SK-N-SH treated with all-trans-retinoic acid at 6 μM for 48 hours (cell line): ENCODE measurements around the gene RAD51B.

Source experiments
- ATAC-seq: fragments of 200-7000 bp; cut with Tn5 transposase; 3 replicates; pipeline ENCODE4 v1.9.1; 2020; ENCODE audit warnings: mild to moderate bottlenecking, moderate library complexity
- ARNTL ChIP-seq: fragments of 450-650 bp; formaldehyde crosslinking; IDR thresholded peaks from 2 replicates; pipeline ENCODE4 v1.5.0; 2020; ENCODE audit warnings: low read depth, mild to moderate bottlenecking, moderate library complexity, borderline replicate concordance
- BACH2 ChIP-seq: fragments of 250-450 bp; sonication (Bioruptor Pico); IDR thresholded peaks from 2 replicates; pipeline ENCODE4 v1.9.0; 2021; ENCODE audit warnings: mild to moderate bottlenecking, borderline replicate concordance
- CSDC2 ChIP-seq: fragments of 250-450 bp; sonication (Bioruptor Pico); IDR thresholded peaks from 2 replicates; pipeline ENCODE4 v1.5.0; 2020; ENCODE audit warnings: mild to moderate bottlenecking, moderate library complexity
- CSRNP3 ChIP-seq: fragments of 250-450 bp; sonication (Bioruptor Pico); IDR thresholded peaks from 2 replicates; pipeline ENCODE4 v1.5.1; 2021; ENCODE audit warnings: mild to moderate bottlenecking, moderate library complexity
- ESRRG ChIP-seq: fragments of 250-450 bp; sonication (Bioruptor Pico); IDR thresholded peaks from 2 replicates; pipeline ENCODE4 v1.6.1; 2021; ENCODE audit warnings: mild to moderate bottlenecking
- ISL1 ChIP-seq: fragments of 250-450 bp; sonication (Bioruptor Pico); IDR thresholded peaks from 2 replicates; pipeline ENCODE4 v2.1.2; 2022; ENCODE audit warnings: mild to moderate bottlenecking, moderate library complexity
- OSR1 ChIP-seq: fragments of 250-450 bp; sonication (Bioruptor Pico); IDR thresholded peaks from 2 replicates; pipeline ENCODE4 v1.8.0; 2022; ENCODE audit warnings: moderate library complexity, mild to moderate bottlenecking, inconsistent platforms
- POU6F1 ChIP-seq: fragments of 250-450 bp; sonication (Bioruptor Pico); IDR thresholded peaks from 2 replicates; pipeline ENCODE4 v1.8.0; 2021; ENCODE audit warnings: low read depth, mild to moderate bottlenecking, moderate library complexity, borderline replicate concordance
- PPARA ChIP-seq: fragments of 250-450 bp; sonication (Bioruptor Pico); IDR thresholded peaks from 2 replicates; pipeline ENCODE4 v1.5.0; 2020; ENCODE audit warnings: mild to moderate bottlenecking, borderline replicate concordance
- RARB ChIP-seq: fragments of 250-450 bp; sonication (Bioruptor Pico); IDR thresholded peaks from 2 replicates; pipeline ENCODE4 v1.8.0; 2021; ENCODE audit warnings: mild to moderate bottlenecking, moderate library complexity
- SNAI2 ChIP-seq: fragments of 250-450 bp; sonication (Bioruptor Pico); IDR thresholded peaks from 2 replicates; pipeline ENCODE4 v1.5.0; 2020; ENCODE audit warnings: mild to moderate bottlenecking, moderate library complexity
- TCF4 ChIP-seq: fragments of 250-450 bp; sonication (Bioruptor Pico); IDR thresholded peaks from 2 replicates; pipeline ENCODE4 v1.8.0; 2021; ENCODE audit warnings: mild to moderate bottlenecking, moderate library complexity, borderline replicate concordance
- TOX ChIP-seq: fragments of 250-450 bp; sonication (Bioruptor Pico); IDR thresholded peaks from 2 replicates; pipeline ENCODE4 v1.8.0; 2021; ENCODE audit warnings: mild to moderate bottlenecking, moderate library complexity, borderline replicate concordance
- ZC3H10 ChIP-seq: fragments of 250-450 bp; sonication (Bioruptor Pico); IDR thresholded peaks from 2 replicates; pipeline ENCODE4 v1.5.1; 2021; ENCODE audit warnings: mild to moderate bottlenecking, moderate library complexity
- ZFP3 ChIP-seq: fragments of 250-450 bp; sonication (Bioruptor Pico); IDR thresholded peaks from 2 replicates; pipeline ENCODE4 v1.5.0; 2020; ENCODE audit warnings: mild to moderate bottlenecking, moderate library complexity
- ZFP30 ChIP-seq: fragments of 450-650 bp; formaldehyde crosslinking; IDR thresholded peaks from 2 replicates; pipeline ENCODE4 v1.5.0; 2022; ENCODE audit warnings: mild to moderate bottlenecking, moderate library complexity
- ZNF565 ChIP-seq: fragments of 450-650 bp; formaldehyde crosslinking; conservative IDR thresholded peaks from 2 replicates; pipeline ENCODE4 v1.5.0; 2020; ENCODE audit warnings: low read depth, mild to moderate bottlenecking, moderate library complexity
- ZNF70 ChIP-seq: fragments of 450-650 bp; formaldehyde crosslinking; IDR thresholded peaks from 2 replicates; pipeline ENCODE4 v1.5.0; 2020; ENCODE audit warnings: mild to moderate bottlenecking, moderate library complexity
- ZNF8 ChIP-seq: fragments of 450-650 bp; formaldehyde crosslinking; IDR thresholded peaks from 2 replicates; pipeline ENCODE4 v1.5.0; 2020; ENCODE audit warnings: mild to moderate bottlenecking, moderate library complexity
- TF ChIP-seq, protein P1 (sequence below): fragments of 250-450 bp; sonication (Bioruptor Pico); IDR thresholded peaks from 2 replicates; pipeline ENCODE4 v1.8.0; 2020; ENCODE audit warnings: mild to moderate bottlenecking, moderate library complexity, borderline replicate concordance
- TF ChIP-seq, protein P2 (sequence below): fragments of 250-450 bp; sonication (Bioruptor Pico); IDR thresholded peaks from 2 replicates; pipeline ENCODE4 v1.5.1; 2020; ENCODE audit warnings: low read depth, mild to moderate bottlenecking, moderate library complexity
- TF ChIP-seq, protein P3 (sequence below): fragments of 250-450 bp; sonication (Bioruptor Pico); IDR thresholded peaks from 2 replicates; pipeline ENCODE4 v1.5.0; 2020; ENCODE audit warnings: mild to moderate bottlenecking, moderate library complexity

RAD51B gene

DNA sequence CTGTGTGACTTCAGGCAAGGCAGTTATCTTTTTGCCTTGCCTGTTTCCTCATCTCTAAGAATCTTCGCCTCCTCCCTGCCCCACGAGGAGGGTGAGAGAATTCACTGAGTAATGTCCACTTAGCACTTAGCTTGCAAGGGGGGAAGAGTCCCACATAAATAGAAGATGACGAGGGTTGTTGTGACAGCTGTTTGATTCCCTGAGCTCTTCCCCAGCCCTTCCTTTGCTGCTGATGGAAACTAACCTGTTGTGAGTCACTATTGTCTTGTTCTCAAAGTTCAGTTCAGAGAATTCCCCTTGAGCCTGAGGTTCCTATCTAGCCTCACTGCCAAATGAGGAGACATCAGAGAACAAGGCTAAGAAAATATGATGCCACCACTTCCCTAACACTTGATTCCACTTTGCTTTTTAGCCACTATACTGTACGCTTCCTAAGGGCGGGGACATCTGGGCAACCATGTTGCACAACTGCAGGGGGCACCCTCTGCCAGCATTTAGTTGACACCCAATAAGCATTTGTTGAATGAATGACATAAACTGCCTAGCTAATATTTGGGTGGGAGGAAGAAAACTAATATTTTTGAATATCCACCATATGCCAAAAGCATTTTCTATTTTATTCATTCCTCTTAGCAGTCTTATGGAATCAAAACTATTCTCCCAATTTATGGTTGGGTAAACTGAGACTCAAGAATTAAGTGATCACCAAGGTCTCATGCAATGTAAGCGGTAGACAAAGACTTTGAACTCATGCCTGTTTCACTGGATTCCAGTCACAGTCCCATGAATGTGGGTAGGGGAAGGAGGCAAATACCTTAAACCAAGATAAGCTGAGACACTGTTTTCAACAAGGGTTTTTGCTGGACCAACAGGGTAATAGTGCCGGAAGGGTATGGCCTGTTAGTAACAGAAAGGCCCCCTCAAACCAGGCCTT, 895.7 kb downstream of the RAD51B start:
- ATAC-seq: no peak
- TF ChIP-seq ZC3H10 (CRISPR knock-in tag) (no peak), ZFP30 (CRISPR knock-in tag) (no peak), ZFP3 (CRISPR knock-in tag) (no peak), BACH2 (CRISPR knock-in tag) (no peak), TOX (CRISPR knock-in tag) (no peak), SNAI2 (CRISPR knock-in tag) (no peak), ARNTL (CRISPR knock-in tag) (no peak), OSR1 (no peak), RARB (CRISPR knock-in tag) (no peak), TCF4 (CRISPR knock-in tag) (no peak), POU6F1 (CRISPR knock-in tag) (no peak), ZNF565 (CRISPR knock-in tag) (no peak), ISL1 (no peak)
- TF ChIP-seq, protein P1, sequence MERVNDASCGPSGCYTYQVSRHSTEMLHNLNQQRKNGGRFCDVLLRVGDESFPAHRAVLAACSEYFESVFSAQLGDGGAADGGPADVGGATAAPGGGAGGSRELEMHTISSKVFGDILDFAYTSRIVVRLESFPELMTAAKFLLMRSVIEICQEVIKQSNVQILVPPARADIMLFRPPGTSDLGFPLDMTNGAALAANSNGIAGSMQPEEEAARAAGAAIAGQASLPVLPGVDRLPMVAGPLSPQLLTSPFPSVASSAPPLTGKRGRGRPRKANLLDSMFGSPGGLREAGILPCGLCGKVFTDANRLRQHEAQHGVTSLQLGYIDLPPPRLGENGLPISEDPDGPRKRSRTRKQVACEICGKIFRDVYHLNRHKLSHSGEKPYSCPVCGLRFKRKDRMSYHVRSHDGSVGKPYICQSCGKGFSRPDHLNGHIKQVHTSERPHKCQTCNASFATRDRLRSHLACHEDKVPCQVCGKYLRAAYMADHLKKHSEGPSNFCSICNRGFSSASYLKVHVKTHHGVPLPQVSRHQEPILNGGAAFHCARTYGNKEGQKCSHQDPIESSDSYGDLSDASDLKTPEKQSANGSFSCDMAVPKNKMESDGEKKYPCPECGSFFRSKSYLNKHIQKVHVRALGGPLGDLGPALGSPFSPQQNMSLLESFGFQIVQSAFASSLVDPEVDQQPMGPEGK (CRISPR knock-in tag): no peak
- TF ChIP-seq, protein P2, sequence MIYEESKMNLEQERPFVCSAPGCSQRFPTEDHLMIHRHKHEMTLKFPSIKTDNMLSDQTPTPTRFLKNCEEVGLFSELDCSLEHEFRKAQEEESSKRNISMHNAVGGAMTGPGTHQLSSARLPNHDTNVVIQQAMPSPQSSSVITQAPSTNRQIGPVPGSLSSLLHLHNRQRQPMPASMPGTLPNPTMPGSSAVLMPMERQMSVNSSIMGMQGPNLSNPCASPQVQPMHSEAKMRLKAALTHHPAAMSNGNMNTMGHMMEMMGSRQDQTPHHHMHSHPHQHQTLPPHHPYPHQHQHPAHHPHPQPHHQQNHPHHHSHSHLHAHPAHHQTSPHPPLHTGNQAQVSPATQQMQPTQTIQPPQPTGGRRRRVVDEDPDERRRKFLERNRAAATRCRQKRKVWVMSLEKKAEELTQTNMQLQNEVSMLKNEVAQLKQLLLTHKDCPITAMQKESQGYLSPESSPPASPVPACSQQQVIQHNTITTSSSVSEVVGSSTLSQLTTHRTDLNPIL (CRISPR knock-in tag): no peak
- TF ChIP-seq, all 23 proteins: peak for 0

DNA sequence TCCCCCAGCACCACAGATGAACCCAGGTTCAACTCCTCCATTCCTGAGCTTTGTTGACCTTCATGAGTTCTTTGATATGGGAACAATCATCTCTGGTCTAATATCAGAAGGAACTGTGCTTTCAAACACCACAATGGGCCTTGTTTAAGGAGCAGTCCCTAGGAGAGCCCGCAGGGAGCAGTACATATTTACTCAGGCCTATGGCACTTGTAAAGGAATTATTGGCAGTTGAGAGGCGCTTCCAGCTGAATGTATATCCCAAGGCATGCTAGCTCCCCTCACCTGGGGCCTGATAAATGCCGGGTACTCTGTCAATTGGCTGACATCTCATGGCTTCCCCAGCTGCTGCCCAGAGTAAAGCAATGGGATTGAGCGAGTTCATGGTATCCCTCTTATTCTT, 897.1 kb downstream of the RAD51B start:
- TF ChIP-seq, protein P2 (CRISPR knock-in tag): no peak
- TF ChIP-seq, protein P3, sequence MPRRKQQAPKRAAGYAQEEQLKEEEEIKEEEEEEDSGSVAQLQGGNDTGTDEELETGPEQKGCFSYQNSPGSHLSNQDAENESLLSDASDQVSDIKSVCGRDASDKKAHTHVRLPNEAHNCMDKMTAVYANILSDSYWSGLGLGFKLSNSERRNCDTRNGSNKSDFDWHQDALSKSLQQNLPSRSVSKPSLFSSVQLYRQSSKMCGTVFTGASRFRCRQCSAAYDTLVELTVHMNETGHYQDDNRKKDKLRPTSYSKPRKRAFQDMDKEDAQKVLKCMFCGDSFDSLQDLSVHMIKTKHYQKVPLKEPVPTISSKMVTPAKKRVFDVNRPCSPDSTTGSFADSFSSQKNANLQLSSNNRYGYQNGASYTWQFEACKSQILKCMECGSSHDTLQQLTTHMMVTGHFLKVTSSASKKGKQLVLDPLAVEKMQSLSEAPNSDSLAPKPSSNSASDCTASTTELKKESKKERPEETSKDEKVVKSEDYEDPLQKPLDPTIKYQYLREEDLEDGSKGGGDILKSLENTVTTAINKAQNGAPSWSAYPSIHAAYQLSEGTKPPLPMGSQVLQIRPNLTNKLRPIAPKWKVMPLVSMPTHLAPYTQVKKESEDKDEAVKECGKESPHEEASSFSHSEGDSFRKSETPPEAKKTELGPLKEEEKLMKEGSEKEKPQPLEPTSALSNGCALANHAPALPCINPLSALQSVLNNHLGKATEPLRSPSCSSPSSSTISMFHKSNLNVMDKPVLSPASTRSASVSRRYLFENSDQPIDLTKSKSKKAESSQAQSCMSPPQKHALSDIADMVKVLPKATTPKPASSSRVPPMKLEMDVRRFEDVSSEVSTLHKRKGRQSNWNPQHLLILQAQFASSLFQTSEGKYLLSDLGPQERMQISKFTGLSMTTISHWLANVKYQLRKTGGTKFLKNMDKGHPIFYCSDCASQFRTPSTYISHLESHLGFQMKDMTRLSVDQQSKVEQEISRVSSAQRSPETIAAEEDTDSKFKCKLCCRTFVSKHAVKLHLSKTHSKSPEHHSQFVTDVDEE (CRISPR knock-in tag): no peak
- TF ChIP-seq ZNF8 (CRISPR knock-in tag) (no peak), ZNF70 (CRISPR knock-in tag) (no peak), ESRRG (CRISPR knock-in tag) (no peak), ISL1 (no peak), TOX (CRISPR knock-in tag) (no peak), PPARA (CRISPR knock-in tag) (no peak), TCF4 (CRISPR knock-in tag) (no peak), BACH2 (CRISPR knock-in tag) (no peak), POU6F1 (CRISPR knock-in tag) (no peak), CSDC2 (CRISPR knock-in tag) (no peak), SNAI2 (CRISPR knock-in tag) (no peak), ZFP3 (CRISPR knock-in tag) (no peak), ARNTL (CRISPR knock-in tag) (no peak), ZC3H10 (CRISPR knock-in tag) (no peak), ZNF565 (CRISPR knock-in tag) (no peak), CSRNP3 (CRISPR knock-in tag) (no peak), RARB (CRISPR knock-in tag) (no peak)
- TF ChIP-seq, protein P1 (CRISPR knock-in tag): no peak
- TF ChIP-seq, all 23 proteins: peak for 0
- ATAC-seq: no peak
